K562 (cell line): ENCODE measurements around the gene RNASE8. TPM values are rescaled to one million over a fixed set of nuclear protein-coding genes. Genes with fewer than 3 reads are reported as not detected.

Experiments
- BCOR ChIP-seq: fragments of 450-650 bp; IDR thresholded peaks from 2 replicates; pipeline ENCODE4 v1.6.1; 2016
- CC2D1A ChIP-seq: fragments of 450-650 bp; IDR thresholded peaks from 2 replicates; pipeline ENCODE4 v1.6.1; 2017; ENCODE audit warnings: mild to moderate bottlenecking
- CEBPB ChIP-seq: fragments of 450-650 bp; IDR thresholded peaks from 2 replicates; pipeline ENCODE4 v1.6.1; 2016; ENCODE audit warnings: missing genetic modification characterization, missing compliant biosample characterization
- ELF4 ChIP-seq: fragments of 450-650 bp; formaldehyde crosslinking; IDR thresholded peaks from 2 replicates; pipeline ENCODE4 v1.4.0; 2022; ENCODE audit warnings: missing genetic modification characterization
- FOXJ3 ChIP-seq: sonication (generic); formaldehyde crosslinking; IDR thresholded peaks from 2 replicates; pipeline ENCODE4 v1.4.0; 2020; ENCODE audit warnings: mild to moderate bottlenecking, missing genetic modification reagents
- HBP1 ChIP-seq: fragments of 450-650 bp; formaldehyde crosslinking; IDR thresholded peaks from 2 replicates; pipeline ENCODE4 v1.4.0; 2022; ENCODE audit warnings: missing genetic modification characterization
- PCBP1 ChIP-seq: fragments of 200-400 bp; formaldehyde crosslinking; IDR thresholded peaks from 2 replicates; pipeline ENCODE4 v1.6.1; 2018; ENCODE audit warnings: mild to moderate bottlenecking, low read depth, low read length; ENCODE audit not compliant: poor library complexity, severe bottlenecking
- PHF21A ChIP-seq: fragments of 450-650 bp; IDR thresholded peaks from 2 replicates; pipeline ENCODE4 v1.6.1; 2017; ENCODE audit warnings: low read depth, borderline replicate concordance
- RBM15 ChIP-seq: fragments of 200-400 bp; formaldehyde crosslinking; IDR thresholded peaks from 2 replicates; pipeline ENCODE4 v1.6.1; 2018; ENCODE audit warnings: mild to moderate bottlenecking, low read length, moderate library complexity; ENCODE audit not compliant: insufficient read depth
- SRSF9 ChIP-seq: fragments of 200-400 bp; formaldehyde crosslinking; IDR thresholded peaks from 2 replicates; pipeline ENCODE4 v1.6.1; 2017; ENCODE audit warnings: low read depth, low read length, borderline replicate concordance
- XRCC5 ChIP-seq: fragments of 200-400 bp; formaldehyde crosslinking; IDR thresholded peaks from 2 replicates; pipeline ENCODE4 v1.6.1; 2017; ENCODE audit warnings: low read depth, mild to moderate bottlenecking, low read length
- ZBTB2 ChIP-seq: fragments of 450-650 bp; IDR thresholded peaks from 2 replicates; pipeline ENCODE4 v1.6.1; 2016; ENCODE audit warnings: antibody characterized with exemption
- ZFP91 ChIP-seq: sonication (generic); formaldehyde crosslinking; IDR thresholded peaks from 2 replicates; pipeline ENCODE4 v1.8.0; 2022; ENCODE audit warnings: mild to moderate bottlenecking, missing genetic modification reagents
- ZKSCAN8 ChIP-seq: fragments of 200-800 bp; sonication (Bioruptor generic); IDR thresholded peaks from 2 replicates; pipeline ENCODE4 v1.6.1; 2016; ENCODE audit warnings: missing genetic modification characterization, missing compliant biosample characterization
- ZNF609 ChIP-seq: sonication (generic); formaldehyde crosslinking; IDR thresholded peaks from 2 replicates; pipeline ENCODE4 v1.8.1; 2023; ENCODE audit warnings: missing genetic modification reagents, mild to moderate bottlenecking, borderline replicate concordance
- ZNF668 ChIP-seq: fragments of 250-450 bp; sonication (Bioruptor Pico); IDR thresholded peaks from 2 replicates; pipeline ENCODE4 v1.8.0; 2022; ENCODE audit warnings: mild to moderate bottlenecking, inconsistent platforms
- ZSCAN29 ChIP-seq: fragments of 450-650 bp; IDR thresholded peaks from 2 replicates; pipeline ENCODE4 v1.6.1; 2017
- polyA plus RNA-seq, 8 experiments: library from polyadenylated mRNA; depleted of rRNA in 4 of 8; stranded (reverse) in 5 of 8; unstranded in 3 of 8; fragments of >200 nt; fragmentation: Nextera tagmentation in 2 of 8; fragmentation: Illumina TruSeq in 1 of 8; extraction: Ambion mirVana in 2 of 8; extraction: Trizol in 1 of 8; gene quantifications; 2 replicates each; pipeline versions ENCODE4 v1.2.1 to v1.2.3, GENCODE V29; 2011 to 2014; ENCODE audit warnings: inconsistent platforms in 1 of 8, missing spikeins in 1 of 8
- total RNA-seq, 7 experiments: library from RNA; depleted of rRNA in 6 of 7; stranded (reverse); fragments of >200 nt in 6 of 7; fragmentation: Illumina TruSeq in 2 of 7; extraction: Trizol in 2 of 7; gene quantifications; 2 replicates each; pipeline versions ENCODE4 v1.2.1 to v1.2.3, GENCODE V29; 2011 to 2021; ENCODE audit warnings: low replicate concordance in 1 of 7

The RNASE8 gene
- total and polyA plus RNA-seq, 9 of the 15 experiments (the other 6 are each of a cell fraction or from before 2014, with no cell fraction given), result not detected

- no peak for TF ChIP-seq ZKSCAN8 (CRISPR knock-in tag)
- 0 out of 2 replicates have a peak, but pooled peaks have one; percentile 18 for TF ChIP-seq BCOR
- TF ChIP-seq SRSF9, result no peak
- peak; percentile 75; the same call in 1 of the 2 replicates for TF ChIP-seq ZBTB2
- no peak for TF ChIP-seq ZFP91 (CRISPR knock-in tag)
- no peak for TF ChIP-seq PHF21A
- no peak for TF ChIP-seq ZNF668
- no peak for TF ChIP-seq ZSCAN29
- TF ChIP-seq CEBPB (tag), result no peak
- no peak for TF ChIP-seq ELF4
- no peak for TF ChIP-seq RBM15
- no peak for TF ChIP-seq PCBP1
- no peak for TF ChIP-seq FOXJ3 (CRISPR knock-in tag)
- TF ChIP-seq ZNF609 (CRISPR knock-in tag), result no peak
- TF ChIP-seq HBP1, result no peak
- TF ChIP-seq XRCC5, result peak; percentile 86; the same call in 1 of the 2 replicates
- no peak for TF ChIP-seq CC2D1A
These were observed 46.3 kb downstream of the RNASE8 start (continued) for GRCh38 chr14:21103710-21104447.
